Gastrocnemius medialis (tissue), 4 donors: ENCODE results near the gene CACTIN. TPM values are rescaled to one million over a fixed set of nuclear protein-coding genes. Genes with fewer than 3 reads are reported as not detected.

Experiments used
- ATAC-seq, 2 donors: fragments of 150-250 bp; one replicate each; pipeline ENCODE4 v1.9.1; 2016
- DNase-seq, 2 donors: peaks; one replicate each; pipeline ENCODE4 v3.0.0-alpha.2; 2019
- H3K27ac ChIP-seq, 4 donors: fragments of 200-600 bp; sonication (generic); 1 replicate in 1 of 4; 2 replicates in 3 of 4; pipeline ENCODE4 v1.5.1; 2016 to 2018; ENCODE audit warnings: mild to moderate bottlenecking in 2 of 4, moderate library complexity in 1 of 4
- H3K27me3 ChIP-seq, 3 donors: fragments of 200-600 bp; sonication (generic) in 2 of 3; 1 replicate in 1 of 3; 2 replicates in 2 of 3; pipeline versions ENCODE4 v1.5.1 to v1.6.0; 2016 to 2019; ENCODE audit warnings: mild to moderate bottlenecking in 1 of 3, moderate library complexity in 1 of 3
- H3K36me3 ChIP-seq, 2 donors: fragments of 200-600 bp; sonication (generic) in 1 of 2; one replicate each; pipeline ENCODE4 v1.5.1; 2017 to 2018
- H3K4me1 ChIP-seq, 2 donors: fragments of 200-600 bp; sonication (generic) in 1 of 2; one replicate each; pipeline ENCODE4 v1.5.1; 2016 to 2017; ENCODE audit warnings: mild to moderate bottlenecking in 2 of 2
- H3K4me3 ChIP-seq, 4 donors: fragments of 200-600 bp; sonication (generic) in 3 of 4; 1 replicate in 1 of 4; 2 replicates in 3 of 4; pipeline ENCODE4 v1.5.1; 2016 to 2019; ENCODE audit warnings: mild to moderate bottlenecking in 2 of 4
- H3K9me3 ChIP-seq, 3 donors: fragments of 200-600 bp; sonication (generic) in 2 of 3; 1 replicate in 1 of 3; 2 replicates in 2 of 3; pipeline ENCODE4 v1.5.1; 2016 to 2019
- POLR2A ChIP-seq, 2 donors: fragments of 450-650 bp; IDR thresholded peaks; one replicate each; pipeline ENCODE4 v1.6.1; 2017; ENCODE audit warnings: antibody characterized with exemption in 2 of 2, mild to moderate bottlenecking in 2 of 2, moderate library complexity in 2 of 2
- in situ Hi-C, 4 donors: fragments of 200-750 bp; cut with MboI; loops; one replicate each; pipeline versions ENCODE4 v1.15.0 to v1.8.0; 2017; ENCODE audit warnings: low sequenced_read_pairs in 4 of 4
- intact Hi-C: fragments of 100-400 bp; cut with DNase I; formaldehyde crosslinking; loops from one replicate; pipeline ENCODE4 v1.15.1; 2023; ENCODE audit warnings: low total_unique reads
- total RNA-seq, 4 donors: library from RNA; depleted of rRNA; stranded (reverse); fragments of >200 nt; gene quantifications; one replicate each; pipeline versions ENCODE4 v1.1.0 to v1.2.3, GENCODE V29; 2016
- TF ChIP-seq, protein P1 (sequence below), 5 experiments: fragments of 450-650 bp in 3 of 5; fragments of 200-600 bp in 2 of 5; sonication (generic) in 2 of 5; IDR thresholded peaks in 4 of 5; conservative IDR thresholded peaks in 1 of 5; 1 replicate in 4 of 5; 2 replicates in 1 of 5; pipeline ENCODE4 v1.5.1; 2016 to 2019; ENCODE audit warnings: antibody characterized with exemption in 5 of 5, mild to moderate bottlenecking in 3 of 5, moderate library complexity in 3 of 5

CACTIN gene
- total RNA-seq, 4 donors from 2014 or later = 19.5 to 28.4 (median 27.4) TPM

- in situ Hi-C loops (no loop called here), intact Hi-C loops (no loop called here)
- Histone ChIP-seq H3K4me3 (no peak overlapping the region), H3K4me1 (no peaks in the 10 kb centered on the region), H3K27me3 (no peaks in the 10 kb centered on the region), H3K9me3 (no peaks in the 10 kb centered on the region), H3K27ac (no peak overlapping the region), H3K36me3 (no peaks in the 10 kb centered on the region)
- no peak for DNase-seq
- ATAC-seq = no peak
- TF ChIP-seq, protein P1, sequence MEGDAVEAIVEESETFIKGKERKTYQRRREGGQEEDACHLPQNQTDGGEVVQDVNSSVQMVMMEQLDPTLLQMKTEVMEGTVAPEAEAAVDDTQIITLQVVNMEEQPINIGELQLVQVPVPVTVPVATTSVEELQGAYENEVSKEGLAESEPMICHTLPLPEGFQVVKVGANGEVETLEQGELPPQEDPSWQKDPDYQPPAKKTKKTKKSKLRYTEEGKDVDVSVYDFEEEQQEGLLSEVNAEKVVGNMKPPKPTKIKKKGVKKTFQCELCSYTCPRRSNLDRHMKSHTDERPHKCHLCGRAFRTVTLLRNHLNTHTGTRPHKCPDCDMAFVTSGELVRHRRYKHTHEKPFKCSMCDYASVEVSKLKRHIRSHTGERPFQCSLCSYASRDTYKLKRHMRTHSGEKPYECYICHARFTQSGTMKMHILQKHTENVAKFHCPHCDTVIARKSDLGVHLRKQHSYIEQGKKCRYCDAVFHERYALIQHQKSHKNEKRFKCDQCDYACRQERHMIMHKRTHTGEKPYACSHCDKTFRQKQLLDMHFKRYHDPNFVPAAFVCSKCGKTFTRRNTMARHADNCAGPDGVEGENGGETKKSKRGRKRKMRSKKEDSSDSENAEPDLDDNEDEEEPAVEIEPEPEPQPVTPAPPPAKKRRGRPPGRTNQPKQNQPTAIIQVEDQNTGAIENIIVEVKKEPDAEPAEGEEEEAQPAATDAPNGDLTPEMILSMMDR (IDR thresholded peaks at IDR 0.05 in 4 of 5, conservative IDR thresholded peaks at IDR 0.05 in 1 of 5) = no peak
- no peak for TF ChIP-seq POLR2A (IDR thresholded peaks at IDR 0.05)
Observed at GRCh38 chr19:3563709-3564524, 62.7 kb downstream of the CACTIN start.

Other genes starting within 250 kb of the CACTIN start
- not detected for gene SMIM24, start 146.3 kb downstream of the CACTIN start, total RNA-seq
- gene SMIM44, start 143.3 kb downstream of the CACTIN start, total RNA-seq = not detected
- 10 to 100 TPM; 15.3 to 59.5 (median 42.8) TPM for gene DOHH, start 126.1 kb downstream of the CACTIN start, total RNA-seq
- 10 to 100 TPM; 15.9 to 32.0 (median 21.0) TPM for gene FZR1, start 120.5 kb downstream of the CACTIN start, total RNA-seq
- gene TEKTIP1, start 87.6 kb downstream of the CACTIN start, total RNA-seq = not detected
- gene MFSD12, start 69.2 kb downstream of the CACTIN start, total RNA-seq = 10 to 100 TPM; 22.3 to 77.3 (median 48.7) TPM
- gene HMG20B, start 53.8 kb downstream of the CACTIN start, total RNA-seq = 10 to 100 TPM; 31.4 to 61.1 (median 36.6) TPM
- gene GIPC3, start 41.3 kb downstream of the CACTIN start, total RNA-seq = 1 to 10 TPM in 1 of 4 donors, under 1 TPM in 3; 0.15 to 1.1 (median 0.33) TPM
- gene TBXA2R, start 19.9 kb downstream of the CACTIN start, total RNA-seq = 1 to 10 TPM in 1 of 4 donors, under 1 TPM in 2, not detected in 1; 0.36 to 1.2 (median 0.51) TPM
- 10 to 100 TPM in 3 of 4 donors, 1 to 10 TPM in 1; 8.2 to 18.0 (median 17.3) TPM for gene PIP5K1C, start 73.7 kb upstream of the CACTIN start, total RNA-seq
- gene TJP3, start 81.6 kb upstream of the CACTIN start, total RNA-seq = 1 to 10 TPM in 3 of 4 donors, under 1 TPM in 1; 0.67 to 3.7 (median 1.7) TPM
- gene APBA3, start 134.9 kb upstream of the CACTIN start, total RNA-seq = 10 to 100 TPM; 14.0 to 29.6 (median 27.4) TPM
- gene MRPL54, start 135.9 kb upstream of the CACTIN start, total RNA-seq = 10 to 100 TPM; 23.3 to 86.3 (median 63.3) TPM
- gene RAX2, start 145.4 kb upstream of the CACTIN start, total RNA-seq = not detected
- gene MATK, start 159.6 kb upstream of the CACTIN start, total RNA-seq = 1 to 10 TPM in 1 of 4 donors, not detected in 3; 1.7 TPM
- not detected for gene ZFR2, start 242.2 kb upstream of the CACTIN start, total RNA-seq